Motor neuron (in vitro differentiated cells): ENCODE results near the gene REV1. TPM values are rescaled to one million over a fixed set of nuclear protein-coding genes. Genes with fewer than 3 reads are reported as not detected.

Experiments used
- ATAC-seq, 8 experiments: fragments of 200-7000 bp; cut with Tn5 transposase; replicated peaks in 6 of 8; 2 replicates each; pipeline ENCODE4 v1.8.0; 2021; ENCODE audit warnings: mild to moderate bottlenecking in 8 of 8, moderate library complexity in 8 of 8
- H3K27ac ChIP-seq, 2 donors: fragments of 250-450 bp; sonication (Bioruptor Pico); 2 replicates each; pipeline ENCODE4 v1.9.0; 2021; ENCODE audit warnings: antibody characterized with exemption in 2 of 2, mild to moderate bottlenecking in 2 of 2, moderate library complexity in 1 of 2
- H3K4me1 ChIP-seq, 2 donors: fragments of 250-450 bp; sonication (Bioruptor Pico); replicated peaks in 1 of 2; 2 replicates each; pipeline ENCODE4 v1.6.1; 2021; ENCODE audit warnings: antibody characterized with exemption in 2 of 2, mild to moderate bottlenecking in 2 of 2, moderate library complexity in 1 of 2
- H3K4me3 ChIP-seq, 5 donors: fragments of 250-450 bp; sonication (Bioruptor Pico); 2 replicates each; pipeline ENCODE4 v1.9.0; 2021; ENCODE audit warnings: antibody characterized with exemption in 5 of 5, mild to moderate bottlenecking in 5 of 5, moderate library complexity in 4 of 5
- WGBS, 10 experiments: fragments of 450-650 bp; shearing (Covaris generic); methylation state at CpG; one replicate each; pipeline ENCODE4 v1.0.0; 2022; 5-methylcytosine and 5-hydroxymethylcytosine counted together
- in situ Hi-C, 9 experiments: fragments of 400-800 bp; cut with MboI; loops; one replicate each; pipeline ENCODE4 v1.15.0; 2021; ENCODE audit warnings: low sequenced_read_pairs in 9 of 9, low pct_unique_long_range_greater_than_20kb in 2 of 9; ENCODE audit not compliant: unreplicated experiment in 9 of 9
- total RNA-seq, 8 experiments: library from RNA; unstranded; fragments of 300-600 nt; gene quantifications; 2 replicates each; pipeline versions ENCODE4 v1.2.3 to v1.2.4, GENCODE V29; 2022

The REV1 gene
- total RNA-seq, 8 experiments from 2014 or later = 18.8 to 66.7 (median 34.5) TPM

DNA sequence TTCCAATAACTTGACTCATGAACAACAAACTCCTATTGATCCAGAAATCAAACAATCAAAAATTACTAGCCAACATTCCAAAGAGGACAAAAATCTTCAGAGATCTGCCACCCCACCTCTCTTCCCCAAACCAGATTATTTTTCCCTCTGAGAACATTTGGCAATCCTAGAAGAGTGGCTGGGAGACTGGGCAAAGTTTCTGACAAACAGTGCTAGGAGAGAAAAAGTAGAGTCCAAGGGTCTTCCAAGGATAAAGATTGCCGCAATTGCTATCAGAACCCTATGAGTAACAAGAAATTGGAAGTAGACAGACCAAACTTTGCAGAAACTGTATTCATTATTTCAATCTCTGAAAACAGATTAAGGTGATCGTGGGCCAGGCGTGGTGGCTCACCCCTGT lies 22.4 kb downstream of the REV1 start:
- H3K4me1 ChIP-seq = peaks cover 0 to 4% of the 10 kb centered on the region in 2 donors
- no peak overlapping the region for H3K4me3 ChIP-seq
- in situ Hi-C loops = no loop called here
- ATAC-seq = no peak
- 75 to 100% (median 94%) methylated on average over 1 to 3 of the region's 3 CpGs; no CpG with 5 or more reads in 2 of the 10 experiments for WGBS, 10 experiments
- no peak overlapping the region for H3K27ac ChIP-seq

GRCh38 chr2:99461828-99462483 lies 27.9 kb downstream of the REV1 start:
- no peak overlapping the region for H3K27ac ChIP-seq
- in situ Hi-C loops = no loop called here
- peaks cover 0 to 4% of the 10 kb centered on the region in 2 donors for H3K4me1 ChIP-seq
- H3K4me3 ChIP-seq = no peak overlapping the region
- peak in 1 of 8 experiments; percentile 16 for ATAC-seq
- 58 to 100% (median 74%) methylated on average over 1 to 4 of the region's 4 CpGs for WGBS, 10 experiments

- in situ Hi-C loops = no loop called here
- ATAC-seq = no peak
- Histone ChIP-seq H3K4me1 (peaks cover 0 to 8% of the 10 kb centered on the region in 2 donors), H3K27ac (no peak overlapping the region), H3K4me3 (no peak overlapping the region)
- WGBS, 10 experiments = 88 to 100% (median 95%) methylated on average over 1 to 2 of the region's 2 CpGs; no CpG with 5 or more reads in 1 of the 10 experiments
Observed at GRCh38 chr2:99458529-99458928, 31.3 kb downstream of the REV1 start.

GRCh38 chr2:99451686-99452085 lies 38.1 kb downstream of the REV1 start:
- Histone ChIP-seq H3K4me3 (no peak overlapping the region), H3K27ac (no peak overlapping the region), H3K4me1 (peaks cover 7 to 16% of the 10 kb centered on the region in 2 donors)
- no peak for ATAC-seq
- WGBS, 10 experiments = 67 to 96% (median 81%) methylated on average over 1 to 4 of the region's 4 CpGs
- in situ Hi-C loops = no loop called here

DNA sequence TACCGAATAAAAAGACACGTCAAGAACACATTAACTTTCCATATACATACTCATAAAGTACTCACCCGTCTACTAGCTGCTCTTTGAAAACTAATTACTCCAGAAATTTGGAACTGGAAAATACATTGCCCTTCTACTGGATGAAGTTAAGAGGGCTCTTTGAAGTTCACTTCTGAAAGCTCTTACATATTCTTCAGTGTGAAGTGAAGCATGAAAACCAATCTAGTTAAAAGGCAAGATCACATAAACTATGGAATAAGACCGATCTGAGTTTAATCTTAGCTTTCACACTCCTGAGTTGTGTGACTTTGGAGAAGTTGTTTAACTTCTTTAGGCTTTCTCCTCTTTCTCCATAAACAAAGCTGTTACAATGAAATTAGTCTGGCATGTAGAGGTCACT lies 38.5 kb downstream of the REV1 start:
- in situ Hi-C loops = no loop called here
- ATAC-seq = no peak
- H3K4me3 ChIP-seq = no peak overlapping the region
- no peak overlapping the region for H3K27ac ChIP-seq
- H3K4me1 ChIP-seq = peaks cover 7 to 16% of the 10 kb centered on the region in 2 donors
- WGBS, 10 experiments = 24 to 95% (median 56%) methylated on average over 1 to 4 of the region's 4 CpGs; no CpG with 5 or more reads in 1 of the 10 experiments

DNA sequence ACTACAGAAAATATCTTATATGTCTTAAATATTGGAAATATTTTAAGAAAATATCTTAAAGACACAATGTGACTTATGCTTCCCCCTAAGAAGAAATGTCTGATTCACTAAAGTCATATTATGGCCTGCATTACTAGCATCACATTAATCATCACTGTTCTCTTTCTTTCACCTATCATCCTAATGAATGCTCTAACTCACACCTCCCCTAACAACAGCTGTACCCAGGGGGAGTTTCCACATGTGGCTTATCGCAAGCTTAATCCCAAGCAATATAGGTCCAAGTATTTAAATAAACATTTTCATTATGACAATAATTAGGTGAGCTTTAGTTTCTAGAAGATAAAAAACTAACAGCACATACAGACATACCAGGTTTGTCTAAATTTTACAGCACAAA lies 39.6 kb downstream of the REV1 start:
- H3K4me3 ChIP-seq = no peak overlapping the region
- no peak for ATAC-seq
- WGBS, 10 experiments = 40 to 100% (median 83%) methylated on average over 1 of the region's 1 CpG; no CpG with 5 or more reads in 2 of the 10 experiments
- in situ Hi-C loops = no loop called here
- no peak overlapping the region for H3K27ac ChIP-seq
- peaks cover 7 to 16% of the 10 kb centered on the region in 2 donors for H3K4me1 ChIP-seq

- H3K4me3 ChIP-seq = no peak overlapping the region
- H3K4me1 ChIP-seq = peaks cover 4 to 16% of the 10 kb centered on the region in 2 donors
- in situ Hi-C loops = no loop called here
- 60 to 94% (median 88%) methylated on average over 1 to 2 of the region's 2 CpGs; no CpG with 5 or more reads in 4 of the 10 experiments for WGBS, 10 experiments
- no peak overlapping the region for H3K27ac ChIP-seq
- ATAC-seq = peak in 2 of 8 experiments; percentile 91 to 97
Observed at GRCh38 chr2:99448556-99448955, 41.3 kb downstream of the REV1 start.

DNA sequence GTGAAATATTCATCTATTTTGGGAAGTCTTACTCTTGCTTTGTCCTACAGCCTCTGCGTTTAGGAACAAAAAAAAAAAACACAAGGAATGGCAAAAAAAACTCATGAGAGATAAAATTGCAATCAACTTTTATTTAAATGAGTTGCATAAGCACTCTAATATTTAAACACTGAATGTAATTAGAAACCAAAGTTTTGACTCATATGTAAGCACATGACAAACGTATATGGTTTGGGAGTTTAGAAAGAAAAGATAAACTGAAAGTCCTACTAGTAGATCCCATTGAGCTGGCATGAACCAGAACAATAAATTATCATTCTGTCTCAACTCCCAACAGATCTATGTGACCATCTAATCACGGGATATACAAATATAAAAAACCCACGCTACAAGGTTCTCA lies 44.8 kb downstream of the REV1 start:
- Histone ChIP-seq H3K4me1 (peaks cover under 1 to 2% of the 10 kb centered on the region in 2 donors), H3K27ac (no peak overlapping the region), H3K4me3 (no peak overlapping the region)
- 56 to 100% (median 90%) methylated on average over 1 to 4 of the region's 4 CpGs; no CpG with 5 or more reads in 1 of the 10 experiments for WGBS, 10 experiments
- no peak for ATAC-seq
- in situ Hi-C loops = no loop called here

DNA sequence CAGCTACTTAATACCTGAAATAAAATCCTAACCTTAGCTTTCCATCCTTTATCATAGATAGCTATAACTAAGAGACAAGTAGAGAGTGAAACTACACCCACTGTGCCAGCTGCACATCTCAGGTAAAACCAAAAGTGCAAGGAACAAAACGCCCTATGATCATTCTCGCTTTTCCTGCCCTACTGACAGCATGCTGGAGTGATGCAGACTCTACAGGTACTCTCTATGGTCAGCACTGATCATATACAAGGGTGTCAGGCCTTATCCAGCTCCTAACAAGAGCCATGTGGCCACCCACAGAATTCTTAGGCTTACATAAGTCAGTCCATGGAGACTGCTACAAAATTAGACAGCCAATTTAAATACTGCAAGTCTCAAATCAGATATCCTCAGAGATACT lies 45.6 kb downstream of the REV1 start:
- 60 to 100% (median 93%) methylated on average over 1 to 2 of the region's 2 CpGs; no CpG with 5 or more reads in 3 of the 10 experiments for WGBS, 10 experiments
- ATAC-seq = no peak
- in situ Hi-C loops = no loop called here
- Histone ChIP-seq H3K27ac (no peak overlapping the region), H3K4me1 (no peaks in the 10 kb centered on the region), H3K4me3 (no peak overlapping the region)

GRCh38 chr2:99442837-99443236 lies 47.0 kb downstream of the REV1 start:
- H3K4me3 ChIP-seq = no peak overlapping the region
- 50 to 100% (median 84%) methylated on average over 1 of the region's 1 CpG; no CpG with 5 or more reads in 4 of the 10 experiments for WGBS, 10 experiments
- ATAC-seq = no peak
- in situ Hi-C loops = no loop called here
- H3K4me1 ChIP-seq = no peaks in the 10 kb centered on the region
- H3K27ac ChIP-seq = no peak overlapping the region

- Histone ChIP-seq H3K27ac (no peak overlapping the region), H3K4me1 (no peaks in the 10 kb centered on the region), H3K4me3 (no peak overlapping the region)
- in situ Hi-C loops = no loop called here
- 4 to 100% (median 36%) methylated on average over 1 to 4 of the region's 4 CpGs for WGBS, 10 experiments
- peak in 3 of 8 experiments; percentile 32 to 73 (median 62) for ATAC-seq
Observed at GRCh38 chr2:99439971-99440505, 49.8 kb downstream of the REV1 start.

GRCh38 chr2:99436874-99437273 lies 52.9 kb downstream of the REV1 start:
- no peak for ATAC-seq
- no peak overlapping the region for H3K4me3 ChIP-seq
- no peaks in the 10 kb centered on the region for H3K4me1 ChIP-seq
- 90 to 100% (median 94%) methylated on average over 2 to 10 of the region's 10 CpGs; no CpG with 5 or more reads in 2 of the 10 experiments for WGBS, 10 experiments
- in situ Hi-C loops = no loop called here
- H3K27ac ChIP-seq = no peak overlapping the region

DNA sequence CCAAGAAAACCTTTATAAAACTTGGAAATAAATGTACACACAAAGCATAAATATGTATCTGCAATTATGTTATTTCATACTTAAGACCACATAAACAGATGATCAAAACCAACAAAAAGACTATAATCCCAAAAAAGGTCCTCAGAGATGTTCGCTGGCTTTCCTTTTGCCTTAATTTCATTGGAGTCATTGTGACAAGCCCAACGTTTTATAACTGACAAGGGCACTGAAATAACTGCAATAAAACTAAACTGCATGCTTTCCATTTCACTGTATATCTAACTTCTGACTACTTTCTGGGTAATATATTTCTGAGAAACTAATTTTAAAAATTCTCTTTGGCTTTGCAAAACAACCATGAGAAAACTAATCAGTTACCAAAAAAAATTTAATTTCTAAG lies 56.5 kb downstream of the REV1 start:
- no peak overlapping the region for H3K4me3 ChIP-seq
- in situ Hi-C loops = no loop called here
- no peak overlapping the region for H3K27ac ChIP-seq
- H3K4me1 ChIP-seq = no peaks in the 10 kb centered on the region
- no peak for ATAC-seq
- WGBS, 10 experiments = 36 to 100% (median 96%) methylated on average over 1 to 2 of the region's 2 CpGs
